Suppressor macrophage treated with lipopolysaccharide for 4 hours (primary cell): ENCODE results near the gene SLC2A4RG.
"Not testable (repeated sequence)": the region's sequence is repeated elsewhere in the genome, so short reads cannot be mapped to it uniquely, and the experiment has no call there.

Experiments
- DNase-seq: peaks from one replicate; pipeline ENCODE4 v3.0.0-alpha.2; 2020

Gene SLC2A4RG

GRCh38 chr20:63755933-63756647 is 16.5 kb downstream of the SLC2A4RG start:
- DNase-seq, result no peak

GRCh38 chr20:63756648-63756991 is 17.0 kb downstream of the SLC2A4RG start:
- DNase-seq, result no peak

GRCh38 chr20:63758152-63758551 is 18.6 kb downstream of the SLC2A4RG start:
- no peak for DNase-seq

- no peak for DNase-seq
These were observed 19.9 kb downstream of the SLC2A4RG start for GRCh38 chr20:63759377-63759901.

GRCh38 chr20:63765082-63765873 is 25.7 kb downstream of the SLC2A4RG start:
- no peak for DNase-seq

- DNase-seq, result no peak
These were observed 26.3 kb downstream of the SLC2A4RG start for GRCh38 chr20:63765902-63766301.

GRCh38 chr20:63766695-63767426 is 27.3 kb downstream of the SLC2A4RG start:
- no peak for DNase-seq

- DNase-seq, result no peak
These were observed 27.9 kb downstream of the SLC2A4RG start for GRCh38 chr20:63767456-63767855.

- no peak for DNase-seq
These were observed 28.3 kb downstream of the SLC2A4RG start for GRCh38 chr20:63767886-63768285.

GRCh38 chr20:63768591-63769515 is 29.3 kb downstream of the SLC2A4RG start:
- DNase-seq, result no peak

- DNase-seq, result no peak
These were observed 30.4 kb downstream of the SLC2A4RG start for GRCh38 chr20:63769891-63770474.

- no peak for DNase-seq
These were observed 31.6 kb downstream of the SLC2A4RG start for GRCh38 chr20:63771046-63771707.

GRCh38 chr20:63772781-63773518 is 33.4 kb downstream of the SLC2A4RG start:
- DNase-seq, result no peak

GRCh38 chr20:63773571-63774241 is 34.1 kb downstream of the SLC2A4RG start:
- DNase-seq, result no peak

- no peak for DNase-seq
These were observed 34.7 kb downstream of the SLC2A4RG start for GRCh38 chr20:63774306-63774705.

- DNase-seq, result no peak
These were observed 35.8 kb downstream of the SLC2A4RG start for GRCh38 chr20:63775096-63775978.

GRCh38 chr20:63776875-63777274 is 37.3 kb downstream of the SLC2A4RG start:
- not testable (repeated sequence) for DNase-seq

- no peak for DNase-seq
These were observed 38.0 kb downstream of the SLC2A4RG start for GRCh38 chr20:63777614-63778013.
